B cell (primary cell): ENCODE measurements around the gene ADAMTS12. TPM values are rescaled to one million over a fixed set of nuclear protein-coding genes. Genes with fewer than 3 reads are reported as not detected.

Source experiments
- ATAC-seq: fragments of 200-7000 bp; cut with Tn5 transposase; one replicate; pipeline ENCODE4 v1.10.0; 2021; ENCODE audit warnings: low read depth, mild to moderate bottlenecking, moderate number of reproducible peaks, moderate library complexity
- CTCF ChIA-PET: fragments of 350-600 bp; sonication (Branson Sonifier 250); formaldehyde crosslinking; loops from one replicate; lab custom pipeline; 2021; ENCODE audit warnings: antibody characterized with exemption, inconsistent platforms; lab: Charles Lee
- POLR2A ChIA-PET: fragments of 350-600 bp; sonication (Branson Sonifier 250); formaldehyde crosslinking; loops from one replicate; lab custom pipeline; 2021; ENCODE audit warnings: antibody characterized with exemption; lab: Charles Lee
- DNase-seq: peaks from one replicate; pipeline ENCODE4 v3.0.0; 2013
- H2AFZ ChIP-seq: 2 replicates; pipeline ENCODE4 v1.6.1; 2012; ENCODE audit warnings: mild to moderate bottlenecking, low read depth, low read length; ENCODE audit not compliant: insufficient read depth, poor library complexity, severe bottlenecking
- H3K27ac ChIP-seq, 2 donors: 1 replicate in 1 of 2; 2 replicates in 1 of 2; pipeline ENCODE4 v1.5.1; 2012 to 2013; ENCODE audit warnings: low read length in 2 of 2, mild to moderate bottlenecking in 2 of 2, moderate library complexity in 1 of 2
- H3K27me3 ChIP-seq, 4 experiments: fragments of 200-600 bp in 1 of 4; sonication (generic) in 1 of 4; replicated peaks in 1 of 4; 1 replicate in 2 of 4; 2 replicates in 2 of 4; pipeline versions ENCODE4 v1.6.1 to v1.7.0; 2013 to 2016; ENCODE audit warnings: low read length in 3 of 4, mild to moderate bottlenecking in 2 of 4, mixed read lengths in 1 of 4, moderate library complexity in 1 of 4; ENCODE audit not compliant: insufficient read depth in 4 of 4, control insufficient read depth in 3 of 4; ENCODE audit errors: control extremely low read depth in 1 of 4
- H3K36me3 ChIP-seq, 2 experiments: replicated peaks in 1 of 2; 1 replicate in 1 of 2; 2 replicates in 1 of 2; pipeline versions ENCODE4 v1.6.1 to v1.7.1; 2013; ENCODE audit warnings: low read length in 1 of 2; ENCODE audit not compliant: insufficient read depth in 2 of 2, control insufficient read depth in 1 of 2; ENCODE audit errors: control extremely low read depth in 1 of 2, extremely low read depth in 1 of 2
- H3K4me1 ChIP-seq, 2 donors: fragments of 200-600 bp in 1 of 2; sonication (generic) in 1 of 2; 1 replicate in 1 of 2; 2 replicates in 1 of 2; pipeline versions ENCODE4 v1.5.1 to v1.6.1; 2013 to 2017; ENCODE audit warnings: low read length in 2 of 2; ENCODE audit not compliant: control insufficient read depth in 2 of 2, insufficient read depth in 2 of 2
- H3K4me2 ChIP-seq: replicated peaks from 2 replicates; pipeline ENCODE3; 2012; ENCODE audit warnings: mild to moderate bottlenecking, low read depth, low read length; ENCODE audit not compliant: poor library complexity, severe bottlenecking
- H3K4me3 ChIP-seq, 5 experiments: fragments of 200-600 bp in 1 of 5; sonication (generic) in 1 of 5; 1 replicate in 3 of 5; 2 replicates in 2 of 5; pipeline versions ENCODE4 v1.5.1 to v1.7.0; 2011 to 2016; ENCODE audit warnings: low read length in 4 of 5, mild to moderate bottlenecking in 4 of 5, low read depth in 2 of 5, control low read depth in 1 of 5, moderate library complexity in 1 of 5; ENCODE audit not compliant: insufficient read depth in 1 of 5; ENCODE audit errors: control extremely low read depth in 1 of 5, extremely low read depth in 1 of 5
- H3K79me2 ChIP-seq: fragments of 200-600 bp; sonication (generic); one replicate; pipeline ENCODE4 v1.6.0; 2016; ENCODE audit warnings: low read length; ENCODE audit not compliant: control insufficient read depth, insufficient read depth
- H3K9ac ChIP-seq: fragments of 200-600 bp; sonication (generic); 2 replicates; pipeline ENCODE4 v1.6.1; 2017; ENCODE audit warnings: mild to moderate bottlenecking, low read length, moderate library complexity
- H3K9me3 ChIP-seq, 3 donors: one replicate each; pipeline versions ENCODE4 v1.6.1 to v1.7.1; 2013; ENCODE audit warnings: low read length in 2 of 3; ENCODE audit not compliant: control insufficient read depth in 2 of 3, insufficient read depth in 1 of 3; ENCODE audit errors: control extremely low read depth in 1 of 3
- H4K20me1 ChIP-seq: 2 replicates; pipeline ENCODE4 v1.6.0; 2012; ENCODE audit warnings: mild to moderate bottlenecking, low read length; ENCODE audit not compliant: insufficient read depth, control insufficient read depth, poor library complexity, severe bottlenecking
- H3K27ac Mint-ChIP-seq: one replicate; pipeline ENCODE4 v1.8.0; 2021; ENCODE audit warnings: mixed read lengths
- H3K27me3 Mint-ChIP-seq: one replicate; pipeline ENCODE4 v1.8.0; 2021; ENCODE audit warnings: mixed read lengths
- H3K4me1 Mint-ChIP-seq: one replicate; pipeline ENCODE4 v1.8.0; 2021; ENCODE audit warnings: mixed read lengths
- H3K4me3 Mint-ChIP-seq: one replicate; pipeline ENCODE4 v1.8.0; 2021; ENCODE audit warnings: mixed read lengths
- H3K9me3 Mint-ChIP-seq: one replicate; pipeline ENCODE4 v1.8.0; 2022; ENCODE audit warnings: mixed read lengths; ENCODE audit not compliant: insufficient read depth
- CTCF ChIP-seq: fragments of 200-600 bp; IDR thresholded peaks from one replicate; pipeline ENCODE4 v1.8.0; 2022; ENCODE audit warnings: antibody characterized with exemption, mild to moderate bottlenecking
- EZH2 ChIP-seq: IDR thresholded peaks from 2 replicates; pipeline ENCODE4 v1.6.1; 2012; ENCODE audit warnings: borderline replicate concordance, low read depth, mild to moderate bottlenecking, moderate library complexity, low read length; ENCODE audit not compliant: insufficient read depth, poor library complexity, severe bottlenecking
- whole genome bisulfite sequencing: methylation state at CpG from one replicate; pipeline ENCODE4 v1.1.5; 2013; ENCODE audit warnings: missing lambda C conversion rate; ENCODE audit not compliant: insufficient coverage; 5-methylcytosine and 5-hydroxymethylcytosine counted together
- intact Hi-C: fragments of 100-400 bp; cut with micrococcal nuclease; formaldehyde crosslinking; loops from one replicate; pipeline ENCODE4 v1.10.0; 2022
- polyA plus RNA-seq: library from polyadenylated mRNA; depleted of rRNA; stranded (reverse); fragments of >200 nt; gene quantifications from 2 replicates; pipeline ENCODE4 v1.2.3, GENCODE V29; 2012
- total RNA-seq, 2 donors: library from RNA; stranded (reverse); fragments of 120-200 nt in 1 of 2; gene quantifications; 1 replicate in 1 of 2; 2 replicates in 1 of 2; pipeline versions ENCODE4 v1.2.3 to v1.2.4, GENCODE V29; 2013 to 2022

The ADAMTS12 gene
- total and polyA plus RNA-seq, 2 donors (not counting 1 experiment from before 2014, with no cell fraction given) = not detected

GRCh38 chr5:33696411-33696810, 195.4 kb downstream of the ADAMTS12 start:
- Histone ChIP-seq H3K27ac (no peak overlapping the region), H3K4me2 (no peak overlapping the region), H4K20me1 (no peaks in the 10 kb centered on the region), H3K4me3 (no peak overlapping the region), H3K36me3 (no peaks in the 10 kb centered on the region), H3K9me3 (peaks cover 0 to 4% (median 0%) of the 10 kb centered on the region in 3 donors), H3K27me3 (no peaks in the 10 kb centered on the region), H2AFZ (no peak overlapping the region), H3K79me2 (no peaks in the 10 kb centered on the region), H3K9ac (no peak overlapping the region), H3K4me1 (no peaks in the 10 kb centered on the region)
- no peak overlapping the region for H3K4me3 Mint-ChIP-seq
- TF ChIP-seq CTCF (no peak), EZH2 (no peak)
- ATAC-seq (no peak), DNase-seq (no peak)
- peaks cover 6% of the 10 kb centered on the region for H3K9me3 Mint-ChIP-seq
- H3K27ac Mint-ChIP-seq = no peak overlapping the region
- intact Hi-C loops = no loop called here
- POLR2A ChIA-PET = no interaction called here
- H3K27me3 Mint-ChIP-seq = peaks cover 6% of the 10 kb centered on the region
- CTCF ChIA-PET = interaction anchor here (0.7 kb wide), 1 partner anchor 106 kb away, joined by 3 read pairs; no protein-coding TSS in a partner anchor
- WGBS = 100% methylated on average over 1 of the region's 3 CpGs
- H3K4me1 Mint-ChIP-seq = no peaks in the 10 kb centered on the region

- no peak for ATAC-seq
- Mint-ChIP-seq H3K4me3 (no peak overlapping the region), H3K4me1 (no peaks in the 10 kb centered on the region), H3K27ac (no peak overlapping the region), H3K27me3 (peaks cover 6% of the 10 kb centered on the region), H3K9me3 (peaks cover 6% of the 10 kb centered on the region)
- Histone ChIP-seq H3K4me1 (no peaks in the 10 kb centered on the region), H3K4me3 (no peak overlapping the region), H3K9ac (no peak overlapping the region), H4K20me1 (no peaks in the 10 kb centered on the region), H3K4me2 (no peak overlapping the region), H2AFZ (no peak overlapping the region), H3K36me3 (no peaks in the 10 kb centered on the region), H3K9me3 (peaks cover 0 to 4% (median 0%) of the 10 kb centered on the region in 3 donors), H3K27ac (no peak overlapping the region), H3K79me2 (no peaks in the 10 kb centered on the region), H3K27me3 (no peaks in the 10 kb centered on the region)
- no peak for DNase-seq
- intact Hi-C loops = no loop called here
- ChIA-PET CTCF (no interaction called here), POLR2A (no interaction called here)
- 67% methylated on average over 1 of the region's 2 CpGs for WGBS
- TF ChIP-seq EZH2 (no peak), CTCF (no peak)
These were observed 198.8 kb downstream of the ADAMTS12 start for GRCh38 chr5:33692980-33693379.
